Stomach (tissue), 9 donors: Measurements from ENCODE around the gene CHD1. TPM values are rescaled to one million over a fixed set of nuclear protein-coding genes. Genes with fewer than 3 reads are reported as not detected.
A peak's percentile ranks its signal among the peaks of the same experiment; 100 is the strongest.

Experiments used
- DNase-seq, 2 donors: peaks; one replicate each; pipeline versions ENCODE4 v3.0.0 to v3.0.0-alpha.2; 2013 to 2019
- H3K27ac ChIP-seq, 5 donors: fragments of 200-600 bp in 4 of 5; sonication (generic) in 4 of 5; one replicate each; pipeline ENCODE4 v1.5.1; 2013 to 2019; ENCODE audit warnings: mild to moderate bottlenecking in 1 of 5, moderate library complexity in 1 of 5
- H3K27me3 ChIP-seq, 3 donors: fragments of 200-600 bp; sonication (generic); one replicate each; pipeline ENCODE4 v1.5.1; 2017 to 2019; ENCODE audit warnings: mixed run types in 1 of 3
- H3K36me3 ChIP-seq, 4 donors: fragments of 200-600 bp; sonication (generic); 1 replicate in 3 of 4; 2 replicates in 1 of 4; pipeline ENCODE4 v1.5.1; 2016 to 2019
- H3K4me1 ChIP-seq, 4 donors: fragments of 200-600 bp; sonication (generic); one replicate each; pipeline ENCODE4 v1.5.1; 2016 to 2019
- H3K4me3 ChIP-seq, 4 donors: fragments of 200-600 bp; sonication (generic) in 3 of 4; one replicate each; pipeline ENCODE4 v1.5.1; 2016 to 2019; ENCODE audit warnings: mild to moderate bottlenecking in 1 of 4
- H3K9me3 ChIP-seq, 4 donors: fragments of 200-600 bp; sonication (generic); one replicate each; pipeline ENCODE4 v1.5.1; 2016 to 2019
- EP300 ChIP-seq: sonication (generic); formaldehyde crosslinking; IDR thresholded peaks from one replicate; pipeline ENCODE4 v1.6.1; 2017; ENCODE audit warnings: antibody characterized with exemption
- POLR2A ChIP-seq, 4 donors: fragments of 450-650 bp; IDR thresholded peaks; one replicate each; pipeline ENCODE4 v1.6.1; 2016; ENCODE audit warnings: antibody characterized with exemption in 4 of 4, control low read depth in 2 of 4, mild to moderate bottlenecking in 1 of 4, moderate library complexity in 1 of 4
- POLR2AphosphoS5 ChIP-seq, 3 donors: sonication (generic); formaldehyde crosslinking; IDR thresholded peaks; one replicate each; pipeline ENCODE4 v1.6.1; 2016; ENCODE audit warnings: antibody characterized with exemption in 3 of 3
- WGBS, 5 donors: extraction: QIAGEN DNeasy Blood & Tissue Kit in 3 of 5; methylation state at CpG; one replicate each; pipeline versions ENCODE4 v1.1.5 to v1.1.7; 2013 to 2018; 5-methylcytosine and 5-hydroxymethylcytosine counted together
- intact Hi-C: fragments of 100-400 bp; cut with DNase I; formaldehyde crosslinking; loops from one replicate; pipeline ENCODE4 v1.15.1; 2023; ENCODE audit warnings: low total_unique reads
- polyA plus RNA-seq, 3 donors: library from polyadenylated mRNA; stranded (reverse); fragments of 200-250 nt; gene quantifications; one replicate each; pipeline ENCODE4 v1.2.3, GENCODE V29; 2013
- total RNA-seq, 5 donors: library from RNA; depleted of rRNA; stranded (reverse); fragments of >200 nt; gene quantifications; one replicate each; pipeline versions ENCODE4 v1.1.0 to v1.2.3, GENCODE V29; 2014 to 2016
- TF ChIP-seq, protein P1 (sequence below), 7 experiments: fragments of 450-650 bp in 4 of 7; fragments of 200-600 bp in 3 of 7; sonication (generic) in 3 of 7; IDR thresholded peaks; one replicate each; pipeline ENCODE4 v1.5.1; 2016 to 2019; ENCODE audit warnings: antibody characterized with exemption in 7 of 7, control low read depth in 2 of 7, mild to moderate bottlenecking in 1 of 7
- donor health status: healthy with polysubstance abuse.
- donor health status: Bipolar disorder and iron deficiency.
- donor health status: healthy.

Gene CHD1
- total and polyA plus RNA-seq, 8 donors, result 8.0 to 119 (median 36.2) TPM

DNA sequence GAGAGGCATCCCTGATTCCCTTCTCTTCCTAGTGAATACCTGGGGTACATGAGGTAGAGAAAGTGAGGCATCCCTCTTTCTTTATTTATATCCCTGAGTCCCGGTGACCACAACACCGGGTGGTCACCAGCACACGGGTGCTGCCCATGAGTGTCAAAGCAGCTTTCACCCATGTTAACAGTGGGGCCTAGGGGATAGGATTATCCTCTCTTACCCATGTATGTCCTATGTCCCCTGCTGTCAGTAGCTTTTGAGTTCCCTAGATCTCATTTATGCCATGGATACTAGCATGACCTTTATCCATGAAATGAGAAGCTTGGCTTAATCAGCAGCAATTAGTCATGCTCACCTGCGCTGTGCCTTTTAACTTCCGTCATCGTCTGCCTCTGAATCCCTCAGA lies 83.9 kb downstream of the CHD1 start:
- Histone ChIP-seq H3K27me3 (no peaks in the 10 kb centered on the region), H3K4me1 (no peaks in the 10 kb centered on the region), H3K36me3 (no peaks in the 10 kb centered on the region), H3K4me3 (no peak overlapping the region), H3K9me3 (peaks cover 0 to 20% (median 8%) of the 10 kb centered on the region in 4 donors), H3K27ac (no peak overlapping the region)
- no peak for DNase-seq
- TF ChIP-seq EP300, result no peak
- intact Hi-C loops, result no loop called here
- 89 to 99% (median 92%) methylated on average over 6 of the region's 6 CpGs for WGBS, 5 donors

DNA sequence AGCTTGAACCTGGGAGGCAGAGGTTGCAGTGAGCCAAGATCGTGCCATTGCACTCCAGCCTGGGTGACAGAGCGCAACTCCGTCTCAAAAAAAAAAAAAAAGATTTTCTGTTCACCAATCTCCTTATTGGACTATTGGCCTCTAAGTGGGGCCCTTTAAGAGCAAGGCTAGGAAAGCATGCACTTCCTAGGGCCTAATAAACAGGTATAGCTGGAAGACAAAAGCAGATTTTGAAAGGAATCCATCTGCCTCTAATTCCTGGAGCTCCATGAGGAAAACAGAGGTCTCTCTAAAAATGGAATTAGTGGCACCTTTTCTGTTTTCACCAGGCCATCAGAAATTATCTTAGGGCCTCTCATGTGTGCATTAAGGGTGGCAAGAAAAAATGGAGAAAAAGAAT lies 85.3 kb downstream of the CHD1 start:
- Histone ChIP-seq H3K9me3 (peaks cover 0 to 20% (median 8%) of the 10 kb centered on the region in 4 donors), H3K27ac (no peak overlapping the region), H3K36me3 (no peaks in the 10 kb centered on the region), H3K4me3 (no peak overlapping the region), H3K4me1 (no peaks in the 10 kb centered on the region), H3K27me3 (no peaks in the 10 kb centered on the region)
- WGBS, 5 donors, result 95 to 98% (median 97%) methylated on average over 3 of the region's 3 CpGs
- intact Hi-C loops, result no loop called here
- TF ChIP-seq POLR2A (IDR thresholded peaks at IDR 0.05) (no peak), POLR2AphosphoS5 (IDR thresholded peaks at IDR 0.05) (no peak), EP300 (no peak)
- TF ChIP-seq, protein P1, sequence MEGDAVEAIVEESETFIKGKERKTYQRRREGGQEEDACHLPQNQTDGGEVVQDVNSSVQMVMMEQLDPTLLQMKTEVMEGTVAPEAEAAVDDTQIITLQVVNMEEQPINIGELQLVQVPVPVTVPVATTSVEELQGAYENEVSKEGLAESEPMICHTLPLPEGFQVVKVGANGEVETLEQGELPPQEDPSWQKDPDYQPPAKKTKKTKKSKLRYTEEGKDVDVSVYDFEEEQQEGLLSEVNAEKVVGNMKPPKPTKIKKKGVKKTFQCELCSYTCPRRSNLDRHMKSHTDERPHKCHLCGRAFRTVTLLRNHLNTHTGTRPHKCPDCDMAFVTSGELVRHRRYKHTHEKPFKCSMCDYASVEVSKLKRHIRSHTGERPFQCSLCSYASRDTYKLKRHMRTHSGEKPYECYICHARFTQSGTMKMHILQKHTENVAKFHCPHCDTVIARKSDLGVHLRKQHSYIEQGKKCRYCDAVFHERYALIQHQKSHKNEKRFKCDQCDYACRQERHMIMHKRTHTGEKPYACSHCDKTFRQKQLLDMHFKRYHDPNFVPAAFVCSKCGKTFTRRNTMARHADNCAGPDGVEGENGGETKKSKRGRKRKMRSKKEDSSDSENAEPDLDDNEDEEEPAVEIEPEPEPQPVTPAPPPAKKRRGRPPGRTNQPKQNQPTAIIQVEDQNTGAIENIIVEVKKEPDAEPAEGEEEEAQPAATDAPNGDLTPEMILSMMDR (IDR thresholded peaks at IDR 0.05), result no peak
- no peak for DNase-seq

DNA sequence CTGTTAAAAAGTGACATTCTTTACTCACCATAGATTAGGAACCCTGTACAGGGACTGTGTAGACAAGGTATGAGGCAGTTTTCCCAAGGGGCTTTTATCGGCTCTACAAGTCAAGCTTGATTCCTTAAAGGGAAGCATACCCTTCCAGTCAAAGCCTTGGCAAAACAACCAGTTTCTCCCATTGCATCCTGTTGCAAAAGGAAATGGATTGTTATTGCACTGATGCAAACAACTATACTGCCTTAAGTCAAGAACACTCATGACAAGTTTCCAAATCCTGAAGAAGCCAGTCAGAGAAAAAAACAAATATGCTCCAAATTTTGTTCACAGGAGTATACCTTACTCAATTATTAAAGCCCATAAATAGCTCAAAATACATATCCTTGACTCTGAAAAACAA lies 87.9 kb downstream of the CHD1 start:
- Histone ChIP-seq H3K36me3 (no peaks in the 10 kb centered on the region), H3K27me3 (no peaks in the 10 kb centered on the region), H3K4me3 (no peak overlapping the region), H3K9me3 (peaks cover 0 to 20% (median 8%) of the 10 kb centered on the region in 4 donors), H3K27ac (no peak overlapping the region), H3K4me1 (no peaks in the 10 kb centered on the region)
- 83 to 96% (median 89%) methylated on average over 1 of the region's 1 CpG for WGBS, 5 donors
- TF ChIP-seq POLR2A (IDR thresholded peaks at IDR 0.05), result no peak
- no peak for TF ChIP-seq EP300
- TF ChIP-seq POLR2AphosphoS5 (IDR thresholded peaks at IDR 0.05), result no peak
- TF ChIP-seq, protein P1 (IDR thresholded peaks at IDR 0.05), result no peak
- intact Hi-C loops, result no loop called here
- DNase-seq, result no peak

DNA sequence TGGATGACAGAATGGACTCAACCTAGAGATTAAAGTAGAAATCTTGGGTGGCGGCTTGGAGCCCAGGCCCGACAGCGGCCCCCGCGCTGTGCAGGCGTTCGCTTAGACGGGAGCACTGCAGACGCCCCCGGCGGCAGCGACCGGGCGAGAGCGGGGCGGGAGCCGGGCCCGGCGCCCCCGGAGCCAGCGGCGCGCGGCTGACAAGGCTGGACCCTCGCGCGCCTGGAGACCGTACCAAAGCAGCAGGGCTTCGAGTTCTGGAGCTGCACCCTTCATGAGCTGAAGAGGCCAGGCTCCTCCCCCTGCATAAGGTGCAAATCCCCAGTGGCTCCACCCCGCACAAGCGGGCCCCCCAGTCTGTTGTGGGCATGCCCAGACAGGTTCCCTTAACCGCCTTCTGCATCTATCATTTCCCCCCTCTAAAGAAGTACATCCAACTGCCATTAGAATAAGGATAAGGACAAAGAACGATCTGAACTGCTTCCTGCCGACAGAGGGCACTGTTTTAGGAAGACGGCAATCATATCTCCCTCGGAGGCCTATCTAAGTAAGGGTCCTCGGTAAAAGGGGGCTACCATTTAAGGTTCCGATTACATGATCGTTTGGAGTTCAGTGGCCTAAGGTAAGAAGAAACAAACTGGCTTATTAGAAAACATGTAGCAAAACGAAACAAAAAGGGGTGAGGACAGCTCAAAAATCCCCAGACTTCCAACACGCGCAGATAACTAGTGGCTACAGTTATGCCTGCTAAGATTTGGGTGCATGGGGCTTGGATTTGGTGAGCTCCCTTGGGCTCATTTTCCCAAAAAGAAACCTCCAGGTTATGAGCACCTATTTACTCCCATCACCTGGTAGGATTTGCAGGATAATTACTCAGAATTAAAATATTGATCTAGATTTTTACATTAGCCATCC lies 89.1 kb downstream of the CHD1 start:
- Histone ChIP-seq H3K4me3 (peak overlapping the region in 3 of 4 donors; percentile 21 to 35 (median 34)), H3K36me3 (no peaks in the 10 kb centered on the region), H3K4me1 (no peaks in the 10 kb centered on the region), H3K27me3 (no peaks in the 10 kb centered on the region), H3K27ac (no peak overlapping the region), H3K9me3 (peaks cover 0 to 16% (median 6%) of the 10 kb centered on the region in 4 donors)
- intact Hi-C loops, result no loop called here
- WGBS, 5 donors, result 41 to 78% (median 51%) methylated on average over 23 to 42 of the region's 42 CpGs
- TF ChIP-seq POLR2AphosphoS5 (IDR thresholded peaks at IDR 0.05) (no peak), EP300 (no peak), POLR2A (IDR thresholded peaks at IDR 0.05) (no peak)
- TF ChIP-seq, protein P1 (IDR thresholded peaks at IDR 0.05), result peak in 1 of 7 experiments; percentile 18
- DNase-seq, result peak in 1 of 2 donors; percentile 30

DNA sequence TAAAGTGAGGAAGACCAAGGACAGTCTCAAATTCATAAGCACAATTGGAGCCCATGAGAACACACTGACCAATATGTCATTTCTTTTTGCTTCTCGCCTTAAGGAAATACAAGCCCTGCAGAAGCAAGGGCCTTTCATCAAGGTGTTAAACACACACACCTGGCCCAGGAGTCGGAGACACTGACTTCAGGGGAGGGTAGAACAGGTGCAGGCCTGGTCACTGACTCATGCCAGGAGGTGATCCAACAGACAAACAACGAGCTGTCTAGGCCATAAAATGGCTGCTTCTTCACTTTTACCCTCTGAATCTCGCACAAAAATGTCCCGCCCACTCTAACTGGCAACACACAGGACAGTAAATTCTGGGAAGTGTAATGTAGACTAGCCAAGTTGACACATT lies 92.6 kb downstream of the CHD1 start:
- Histone ChIP-seq H3K27me3 (no peaks in the 10 kb centered on the region), H3K4me1 (no peaks in the 10 kb centered on the region), H3K36me3 (no peaks in the 10 kb centered on the region), H3K9me3 (no peaks in the 10 kb centered on the region), H3K27ac (no peak overlapping the region), H3K4me3 (no peak overlapping the region)
- WGBS, 5 donors, result 78 to 93% (median 84%) methylated on average over 5 of the region's 5 CpGs
- intact Hi-C loops, result no loop called here
- TF ChIP-seq, protein P1 (IDR thresholded peaks at IDR 0.05), result no peak
- TF ChIP-seq POLR2AphosphoS5 (IDR thresholded peaks at IDR 0.05) (no peak), EP300 (no peak), POLR2A (IDR thresholded peaks at IDR 0.05) (no peak)
- DNase-seq, result no peak
